Measurements from ENCODE around the gene FBXL13. TPM values are rescaled to one million over a fixed set of nuclear protein-coding genes. Genes with fewer than 3 reads are reported as not detected.
"Not testable (repeated sequence)": the region's sequence is repeated elsewhere in the genome, so short reads cannot be mapped to it uniquely, and the experiment has no call there.

Gene FBXL13
- polyA plus RNA-seq (2014; cell fraction: cytosol; rRNA removed): 0.23 and 1.2 TPM in 2 replicates
- polyA plus RNA-seq (2014; cell fraction: nucleus; rRNA removed): 0.60 and 2.1 TPM in 2 replicates

DNA sequence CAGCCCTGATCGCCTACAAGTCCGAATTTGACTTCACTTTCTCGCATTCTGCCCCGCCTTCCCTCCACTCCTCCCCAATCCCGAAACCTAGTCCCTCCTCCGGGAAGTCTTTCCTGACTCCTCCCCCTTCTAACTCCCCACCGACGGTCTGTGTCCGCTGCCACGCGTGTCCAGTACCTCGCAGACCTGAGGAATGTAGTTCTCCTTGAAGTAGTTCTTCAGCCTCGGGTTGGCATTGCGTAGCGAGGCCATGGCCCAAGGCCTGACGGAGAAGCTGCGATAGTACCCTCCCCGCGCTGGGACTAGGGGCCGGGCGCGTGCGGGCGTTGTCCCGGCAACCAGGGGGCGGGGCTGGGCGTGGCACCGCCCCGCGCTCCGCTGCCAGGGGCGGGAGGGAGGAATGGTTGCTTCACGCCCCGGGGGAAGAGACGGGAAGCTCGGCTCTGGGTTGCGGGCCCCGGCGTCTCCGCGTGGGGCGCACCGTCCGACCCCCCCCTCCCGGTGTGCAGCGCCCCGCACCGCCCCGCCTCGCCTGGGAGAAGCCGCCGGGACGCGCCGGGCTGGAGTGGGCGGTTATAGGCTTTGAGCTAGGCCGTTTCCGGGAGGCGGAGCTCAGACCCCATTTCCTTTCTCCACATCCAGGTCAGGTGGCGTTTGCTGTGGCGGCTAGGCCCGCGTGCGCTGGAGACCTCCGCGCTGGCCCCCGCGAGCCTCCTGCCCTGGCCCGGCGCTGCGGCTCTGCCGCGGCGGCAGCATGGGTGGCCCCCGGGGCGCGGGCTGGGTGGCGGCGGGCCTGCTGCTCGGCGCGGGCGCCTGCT lies at the start of gene FBXL13, which contains the start of gene ARMC10:
Gene FBXL13 (minus strand): TSS at position 278 of the 818 bp plus-strand sequence.
Gene ARMC10 (plus strand): TSS at position 622 of the 818 bp plus-strand sequence. CDS start 133 bp downstream, at position 755.
- peak; percentile 92 for DNase-seq (ENCODE audit: low spot score)

DNA sequence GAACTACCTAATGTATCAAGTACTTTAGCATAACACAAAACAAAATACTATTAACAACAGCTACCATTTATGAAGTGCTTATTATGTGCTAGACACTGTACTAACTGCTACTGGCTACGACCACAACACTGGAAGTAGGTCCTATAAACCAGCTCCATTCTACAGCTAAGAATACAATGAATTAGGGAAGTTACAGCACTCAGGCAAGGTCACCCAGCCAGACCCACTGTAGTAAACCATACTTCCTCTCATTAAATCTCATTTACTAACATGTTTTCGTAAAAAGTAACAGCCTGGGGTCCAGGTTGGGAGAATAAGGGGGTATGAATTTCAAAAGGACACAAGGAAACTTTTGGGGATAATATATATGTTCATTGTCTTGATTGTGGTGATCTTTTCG lies 48.9 kb upstream of the FBXL13 start:
- no peak for DNase-seq (ENCODE audit: low spot score)

DNA sequence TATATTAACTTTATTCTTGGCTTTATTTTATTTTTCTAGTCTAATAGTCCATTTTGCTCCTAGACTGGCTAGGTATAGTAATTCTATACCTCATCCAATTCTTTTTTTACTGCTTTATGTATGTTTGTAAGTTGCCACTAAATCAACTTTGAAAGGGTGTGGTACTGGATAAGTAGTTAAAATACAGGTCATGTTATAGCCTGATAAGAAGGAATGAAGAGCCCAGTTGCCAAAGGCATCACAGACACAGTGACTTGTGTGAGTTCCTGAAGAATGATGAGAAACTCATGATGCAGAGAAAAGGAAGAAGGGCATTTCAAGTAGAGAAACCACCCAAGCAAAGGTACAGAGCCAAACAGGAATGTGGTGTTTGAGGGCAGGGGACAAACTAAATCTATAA lies 47.0 kb upstream of the FBXL13 start:
- DNase-seq (ENCODE audit: low spot score): no peak

DNA sequence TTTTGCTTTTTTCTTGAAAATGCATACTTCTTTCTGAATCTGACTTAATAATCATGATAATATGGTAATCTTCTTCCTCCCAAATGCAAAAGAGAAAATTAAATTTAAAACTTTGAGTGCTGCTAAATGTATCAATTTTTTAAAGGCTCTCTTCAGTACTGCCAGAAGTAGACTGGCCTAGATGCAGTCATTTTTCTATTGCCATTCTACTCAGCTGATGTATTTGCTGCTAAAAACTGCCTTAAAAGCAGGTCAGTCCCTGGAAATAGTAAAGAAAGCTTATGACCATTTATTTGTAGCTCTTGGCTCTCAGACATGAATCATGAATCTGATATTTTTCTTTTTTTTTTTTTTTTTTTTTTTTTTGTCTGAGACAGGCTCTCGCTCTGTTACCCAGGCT lies 45.8 kb upstream of the FBXL13 start:
- DNase-seq (ENCODE audit: low spot score): no peak

DNA sequence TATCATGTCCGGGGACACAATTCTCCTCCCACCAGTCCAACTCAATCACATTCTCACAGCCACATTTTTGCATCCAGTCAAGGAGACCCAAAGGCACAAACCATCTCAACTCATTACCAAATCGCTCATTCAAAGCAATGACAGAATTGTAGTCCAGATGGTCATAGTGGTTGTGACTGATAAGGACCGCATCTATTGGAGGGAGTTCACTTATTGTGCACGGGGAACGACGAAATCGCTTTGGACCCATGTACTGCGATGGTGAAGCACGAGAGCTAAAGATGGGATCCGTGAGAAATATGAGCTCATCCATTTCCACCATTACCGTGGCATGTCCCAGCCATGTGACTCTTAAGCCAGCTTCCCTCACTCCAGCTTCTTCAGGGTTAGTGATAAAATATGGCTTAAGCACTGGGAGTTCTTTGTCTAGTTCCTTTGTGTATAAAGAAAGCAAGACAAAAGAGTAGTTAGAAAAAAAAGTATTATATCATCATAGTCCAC lies 45.2 kb upstream of the FBXL13 start:
- DNase-seq (ENCODE audit: low spot score): no peak

GRCh38 chr7:103117465-103117864 lies 42.9 kb upstream of the FBXL13 start:
- no peak for DNase-seq (ENCODE audit: low spot score)

- DNase-seq (ENCODE audit: low spot score): no peak
Measured at GRCh38 chr7:103116991-103117390, 42.4 kb upstream of the FBXL13 start.

DNA sequence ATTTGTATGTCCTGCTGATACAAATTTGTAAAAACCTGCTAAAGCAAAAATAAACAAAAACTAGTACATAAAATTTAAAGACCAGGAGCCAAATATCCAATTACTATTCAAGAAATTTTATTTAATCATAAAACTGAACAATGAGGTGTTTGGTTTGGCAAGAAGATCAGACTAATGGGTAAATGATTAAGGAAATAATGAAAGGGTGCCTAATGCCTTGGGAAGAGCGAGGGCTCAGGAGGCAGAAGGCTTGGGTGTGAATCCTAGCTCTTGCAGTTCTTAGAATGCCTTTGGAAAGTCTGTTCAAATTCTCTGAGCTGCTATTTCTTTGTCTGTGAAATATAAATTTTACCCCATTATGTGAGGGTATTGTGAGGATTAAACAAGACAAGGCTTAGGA lies 41.9 kb upstream of the FBXL13 start:
- no peak for DNase-seq (ENCODE audit: low spot score)

DNA sequence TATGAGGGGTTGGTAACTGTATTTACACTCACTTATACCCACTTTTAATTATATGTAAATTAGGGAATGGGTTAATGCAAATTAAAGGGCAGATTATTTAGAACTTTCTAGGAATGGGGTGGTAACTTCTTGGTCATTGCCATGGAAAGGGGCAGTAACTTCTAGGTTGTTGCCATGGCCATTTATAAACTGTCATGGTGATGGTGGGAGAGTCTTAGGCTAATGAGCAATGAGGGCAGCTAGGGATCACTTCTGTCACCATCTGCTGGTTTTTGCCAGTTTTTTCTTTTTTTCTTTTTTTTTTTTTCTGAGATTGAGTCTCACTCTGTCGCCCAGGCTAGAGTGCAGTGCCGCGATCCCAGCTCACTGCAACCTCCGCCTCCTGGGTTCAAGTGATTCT lies 41.2 kb upstream of the FBXL13 start:
- no peak for DNase-seq (ENCODE audit: low spot score)

DNA sequence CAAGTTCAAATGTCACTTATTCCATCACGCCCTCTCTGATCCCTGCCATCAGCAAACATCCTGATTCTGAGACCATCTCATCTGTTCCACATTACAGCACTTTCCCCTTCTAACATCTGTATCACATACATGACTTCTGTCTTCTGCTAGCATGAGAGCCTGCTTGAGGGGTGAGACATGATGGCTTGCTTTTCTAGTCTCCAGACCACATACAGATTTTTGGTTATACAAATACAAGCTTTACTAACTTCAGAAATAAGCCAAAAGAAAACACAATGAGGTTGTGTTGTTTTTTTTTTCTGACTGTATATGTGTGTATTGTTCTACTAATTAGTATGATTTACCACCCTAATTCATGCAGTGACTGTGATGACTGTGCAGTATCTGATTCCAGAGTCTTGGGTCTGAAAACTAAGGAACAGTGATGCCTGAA lies 40.0 kb upstream of the FBXL13 start:
- no peak for DNase-seq (ENCODE audit: low spot score)

DNA sequence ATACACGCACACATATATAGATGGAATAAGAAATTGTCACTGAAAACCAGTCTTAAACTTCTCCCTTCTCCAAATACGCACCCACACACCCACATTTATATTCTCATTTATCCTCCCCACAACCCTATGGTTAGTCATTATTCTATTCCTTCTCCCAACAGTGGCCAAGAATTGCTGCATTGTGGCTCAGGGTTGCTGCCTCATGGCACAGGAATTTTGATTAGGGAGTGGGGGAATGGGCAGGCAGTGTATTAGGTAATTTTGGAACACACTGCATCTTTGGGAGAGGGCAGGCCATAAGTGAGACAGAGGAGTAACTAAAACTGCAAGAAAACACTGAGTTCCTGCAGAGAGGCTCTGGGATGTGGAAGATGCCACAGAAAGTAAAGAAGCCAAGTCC lies 38.6 kb upstream of the FBXL13 start:
- no peak for DNase-seq (ENCODE audit: low spot score)

- not testable (repeated sequence) for DNase-seq (ENCODE audit: low spot score)
Measured at GRCh38 chr7:103106703-103107070, 32.1 kb upstream of the FBXL13 start.

DNA sequence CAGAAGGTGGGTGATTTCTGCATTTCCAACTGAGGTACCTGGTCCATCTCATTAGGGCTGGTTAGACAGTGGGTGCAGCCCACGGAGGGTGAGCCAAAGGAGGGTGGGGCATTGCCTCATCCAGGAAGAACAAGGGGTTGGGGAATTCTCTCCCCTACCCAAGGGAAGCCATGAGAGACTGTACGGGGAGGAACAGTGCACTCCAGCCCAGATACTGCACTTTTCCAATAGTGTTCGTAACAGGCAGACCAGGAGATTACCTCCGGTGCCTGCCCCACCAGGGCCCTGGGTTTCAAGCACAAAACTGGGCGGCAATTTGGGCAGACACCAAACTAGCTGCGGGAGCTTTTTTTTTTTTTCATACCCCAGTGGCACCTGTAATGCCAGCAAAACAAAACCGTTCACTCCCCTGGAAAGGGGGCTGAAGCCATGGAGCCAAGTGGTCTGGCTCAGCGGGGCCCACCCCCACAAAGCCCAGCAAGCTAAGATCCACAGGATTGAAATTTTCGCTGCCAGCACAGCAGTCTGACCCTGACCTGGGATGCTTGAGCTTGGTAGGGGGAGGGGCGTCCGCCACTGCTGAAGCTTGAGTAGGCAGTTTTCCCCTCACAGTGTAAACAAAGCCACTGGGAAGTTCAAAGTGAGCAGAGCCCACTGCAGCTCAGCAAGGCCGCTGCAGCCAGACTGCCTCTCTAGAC lies 31.6 kb upstream of the FBXL13 start:
- DNase-seq (ENCODE audit: low spot score): peak; percentile 11

DNA sequence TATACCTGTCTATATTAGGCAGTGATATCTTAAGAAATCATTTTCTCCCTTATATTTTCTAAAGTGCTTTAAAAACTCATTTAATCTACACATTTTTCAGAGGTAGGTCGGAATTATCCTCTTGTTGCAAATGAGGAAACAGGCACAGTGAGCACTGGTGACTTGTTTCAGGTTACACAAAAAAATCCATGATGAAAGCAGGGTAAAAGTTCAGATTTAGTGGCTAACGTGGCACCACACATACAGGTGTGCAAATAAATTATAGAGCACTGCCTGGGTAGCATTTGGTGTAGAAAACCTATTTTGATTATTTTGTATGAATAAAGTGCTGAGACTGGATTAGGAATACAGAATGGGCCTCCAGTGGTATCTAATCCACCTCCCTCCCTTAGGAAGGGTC lies 26.9 kb upstream of the FBXL13 start:
- no peak for DNase-seq (ENCODE audit: low spot score)

DNA sequence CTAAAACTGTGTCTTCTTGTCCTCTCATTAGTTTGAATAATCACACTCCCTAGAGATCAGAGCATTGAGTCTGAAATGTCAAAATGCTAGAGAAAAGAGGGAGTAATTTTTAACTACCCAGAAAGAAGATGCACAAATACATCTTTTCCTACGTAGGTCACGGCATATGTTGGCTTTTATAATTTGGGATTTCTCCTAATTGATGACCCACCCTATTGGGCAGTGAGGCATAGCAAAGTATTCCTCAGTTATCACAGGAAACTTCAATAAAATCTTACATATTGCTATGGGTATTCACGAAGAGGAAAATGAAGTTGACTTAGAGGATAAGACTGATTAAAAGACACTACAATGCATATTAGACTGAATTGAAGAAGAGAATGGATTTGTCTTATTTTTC lies 25.8 kb upstream of the FBXL13 start:
- no peak for DNase-seq (ENCODE audit: low spot score)

- DNase-seq (ENCODE audit: low spot score): no peak
Measured at GRCh38 chr7:103097041-103097440, 22.4 kb upstream of the FBXL13 start.

GRCh38 chr7:103095558-103095957 lies 21.0 kb upstream of the FBXL13 start:
- DNase-seq (ENCODE audit: low spot score): not testable (repeated sequence)

GRCh38 chr7:103094102-103094501 lies 19.5 kb upstream of the FBXL13 start:
- DNase-seq (ENCODE audit: low spot score): no peak

- DNase-seq (ENCODE audit: low spot score): no peak
Measured at GRCh38 chr7:103093429-103093828, 18.8 kb upstream of the FBXL13 start.

DNA sequence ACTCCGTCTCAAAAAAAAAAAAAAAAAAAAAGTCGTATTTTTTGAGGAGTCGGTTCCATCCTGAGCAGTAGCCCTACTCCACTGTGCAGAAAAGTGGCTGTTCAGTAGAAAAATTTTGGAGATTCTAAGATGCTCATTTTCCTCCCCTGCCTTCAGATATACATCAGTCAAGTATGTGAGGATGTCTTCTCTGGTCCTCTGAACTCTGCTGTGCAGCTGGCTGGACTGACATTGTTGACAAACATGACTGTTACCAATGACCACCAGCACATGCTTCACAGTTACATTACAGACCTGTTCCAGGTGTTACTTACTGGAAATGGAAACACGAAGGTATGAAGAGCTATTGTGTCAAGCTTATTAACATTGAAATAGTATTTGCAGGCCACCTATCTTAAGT lies 17.7 kb upstream of the FBXL13 start:
- DNase-seq (ENCODE audit: low spot score): not testable (repeated sequence)

DNA sequence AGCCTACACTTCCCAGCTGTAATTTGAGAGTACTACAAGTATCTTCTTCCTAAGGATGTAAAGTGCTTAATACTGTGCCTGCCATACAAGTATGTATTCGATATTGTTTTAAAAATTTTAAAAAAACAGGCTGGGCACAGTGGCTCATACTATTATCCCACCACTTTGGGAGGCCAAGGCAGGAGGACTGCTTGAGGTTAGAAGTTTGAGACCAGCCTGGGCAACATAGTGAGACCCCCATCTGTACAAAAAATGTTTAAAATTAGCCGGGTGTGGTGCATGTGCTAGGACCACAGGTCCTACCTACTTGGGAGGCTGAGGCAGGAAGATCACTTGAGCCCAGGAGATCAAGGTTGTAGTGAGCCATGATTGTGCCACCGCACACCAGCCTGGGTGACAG lies 8.6 kb upstream of the FBXL13 start:
- DNase-seq (ENCODE audit: low spot score): no peak

- no peak for DNase-seq (ENCODE audit: low spot score)
Measured at GRCh38 chr7:103082497-103082896, 7.9 kb upstream of the FBXL13 start.

DNA sequence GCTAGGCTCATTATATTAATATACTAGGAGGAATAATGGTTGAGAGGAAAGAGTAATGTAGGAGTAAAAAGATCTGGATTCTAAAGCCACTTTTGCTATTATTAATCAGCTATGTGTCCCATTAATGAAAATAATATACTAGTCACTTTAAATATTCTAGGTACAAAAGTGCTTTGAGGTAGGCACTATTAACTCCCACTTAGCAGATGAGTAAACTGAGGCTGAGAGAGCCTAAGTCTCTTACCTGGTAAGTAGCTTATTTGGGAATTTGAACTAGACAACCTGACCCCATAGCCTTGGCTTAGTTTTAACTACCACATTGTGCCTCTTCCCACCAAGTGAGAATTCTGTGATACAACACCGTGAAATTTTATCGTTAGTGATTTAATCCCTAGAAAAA lies 6.3 kb upstream of the FBXL13 start:
- DNase-seq (ENCODE audit: low spot score): no peak

Data from SK-N-DZ (cell line).